ENCODE results near the gene IL10.

GRCh38 chr1:206761159-206761768 is 11.0 kb downstream of the IL10 start:
- no peak for TF ChIP-seq CTCF (IDR thresholded peaks at IDR 0.05 in 4 of 5, conservative IDR thresholded peaks at IDR 0.05 in 1 of 5)
- no peak for TF ChIP-seq POLR2A (IDR thresholded peaks at IDR 0.05)
